ENCODE measurements around the gene CSF1. TPM values are rescaled to one million over a fixed set of nuclear protein-coding genes. Genes with fewer than 3 reads are reported as not detected.

CSF1 gene
- total and polyA plus RNA-seq, 2 of the 13 experiments (the other 11 are each of a cell fraction or from before 2014, with no cell fraction given) = 4.6 to 13.3 TPM

DNA sequence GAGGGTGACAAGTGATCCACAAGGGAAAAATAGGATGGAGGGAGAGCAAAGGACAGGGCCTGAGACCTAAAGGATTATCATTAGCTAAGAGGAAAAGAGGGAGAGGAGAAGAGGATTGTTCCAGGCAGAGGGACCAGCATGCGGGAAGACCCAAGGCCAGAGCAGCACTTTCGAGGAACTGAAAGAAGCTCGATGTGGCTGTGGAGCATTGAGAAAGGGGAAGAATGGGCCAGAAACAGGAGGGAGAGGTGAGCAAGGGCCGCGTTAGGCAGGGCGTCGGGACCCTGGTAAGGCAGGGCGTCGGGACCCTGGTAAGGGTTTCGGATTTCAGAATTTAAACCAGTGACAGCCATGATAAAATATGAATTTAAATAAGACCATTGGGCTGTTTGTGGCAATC lies 22.8 kb upstream of the CSF1 start:
- no peak for ATAC-seq
- ChIA-PET POLR2A (no interaction called here), CTCF (ENCODE audit: low intra/inter-chr PET ratio, low total read pairs) (no interaction called here)
- Histone ChIP-seq H4K20me1 (ENCODE audit: insufficient read depth, low read length) (no peaks in the 10 kb centered on the region), H2AFZ (ENCODE audit: low read length) (no peak overlapping the region), H3K79me2 (ENCODE audit: insufficient read depth, low read length) (no peaks in the 10 kb centered on the region), H3K36me3 (replicated peaks in 1 of 2; ENCODE audit: control insufficient read depth in 1 of 2, insufficient read depth in 2 of 2, low read length in 2 of 2) (no peaks in the 10 kb centered on the region), H3K9ac (ENCODE audit: insufficient read depth, low read depth, low read length) (no peak overlapping the region), H3K4me1 (ENCODE audit: insufficient read depth, low read length) (peaks cover 73% of the 10 kb centered on the region), H3K4me2 (ENCODE audit: low read depth, low read length) (no peak overlapping the region), H3K27me3 (ENCODE audit: control insufficient read depth in 1 of 2, insufficient read depth in 2 of 2, low read length in 2 of 2) (peaks cover 0 to 7% of the 10 kb centered on the region in 2 experiments; a peak in 1 of 5 replicates), H3K9me3 (ENCODE audit: low read length) (no peaks in the 10 kb centered on the region), H3K4me3 (replicated peaks in 1 of 3; ENCODE audit: insufficient read depth in 1 of 3, low read depth in 2 of 3, low read length in 3 of 3) (no peak overlapping the region), H3K27ac (ENCODE audit: extremely low read length, insufficient read depth, low read length) (no peak overlapping the region)
- DNase-seq (ENCODE audit: low spot score) = no peak
- WGBS (ENCODE audit: low lambda C conversion rate) = 74% methylated on average over 10 of the region's 10 CpGs
- TF ChIP-seq ZNF451 (CRISPR knock-in tag; IDR thresholded peaks at IDR 0.05) = no peak
- TF ChIP-seq, protein P1, sequence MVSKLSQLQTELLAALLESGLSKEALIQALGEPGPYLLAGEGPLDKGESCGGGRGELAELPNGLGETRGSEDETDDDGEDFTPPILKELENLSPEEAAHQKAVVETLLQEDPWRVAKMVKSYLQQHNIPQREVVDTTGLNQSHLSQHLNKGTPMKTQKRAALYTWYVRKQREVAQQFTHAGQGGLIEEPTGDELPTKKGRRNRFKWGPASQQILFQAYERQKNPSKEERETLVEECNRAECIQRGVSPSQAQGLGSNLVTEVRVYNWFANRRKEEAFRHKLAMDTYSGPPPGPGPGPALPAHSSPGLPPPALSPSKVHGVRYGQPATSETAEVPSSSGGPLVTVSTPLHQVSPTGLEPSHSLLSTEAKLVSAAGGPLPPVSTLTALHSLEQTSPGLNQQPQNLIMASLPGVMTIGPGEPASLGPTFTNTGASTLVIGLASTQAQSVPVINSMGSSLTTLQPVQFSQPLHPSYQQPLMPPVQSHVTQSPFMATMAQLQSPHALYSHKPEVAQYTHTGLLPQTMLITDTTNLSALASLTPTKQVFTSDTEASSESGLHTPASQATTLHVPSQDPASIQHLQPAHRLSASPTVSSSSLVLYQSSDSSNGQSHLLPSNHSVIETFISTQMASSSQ (IDR thresholded peaks at IDR 0.05; ENCODE audit: low read depth) = no peak
- TF ChIP-seq, protein P1 (CRISPR knock-in tag; IDR thresholded peaks at IDR 0.05; ENCODE audit: borderline replicate concordance) = no peak
- no peak for TF ChIP-seq HNRNPH1 (optimal IDR thresholded peaks at IDR 0.05; ENCODE audit: low read depth, low read length)
- TF ChIP-seq, protein P2, sequence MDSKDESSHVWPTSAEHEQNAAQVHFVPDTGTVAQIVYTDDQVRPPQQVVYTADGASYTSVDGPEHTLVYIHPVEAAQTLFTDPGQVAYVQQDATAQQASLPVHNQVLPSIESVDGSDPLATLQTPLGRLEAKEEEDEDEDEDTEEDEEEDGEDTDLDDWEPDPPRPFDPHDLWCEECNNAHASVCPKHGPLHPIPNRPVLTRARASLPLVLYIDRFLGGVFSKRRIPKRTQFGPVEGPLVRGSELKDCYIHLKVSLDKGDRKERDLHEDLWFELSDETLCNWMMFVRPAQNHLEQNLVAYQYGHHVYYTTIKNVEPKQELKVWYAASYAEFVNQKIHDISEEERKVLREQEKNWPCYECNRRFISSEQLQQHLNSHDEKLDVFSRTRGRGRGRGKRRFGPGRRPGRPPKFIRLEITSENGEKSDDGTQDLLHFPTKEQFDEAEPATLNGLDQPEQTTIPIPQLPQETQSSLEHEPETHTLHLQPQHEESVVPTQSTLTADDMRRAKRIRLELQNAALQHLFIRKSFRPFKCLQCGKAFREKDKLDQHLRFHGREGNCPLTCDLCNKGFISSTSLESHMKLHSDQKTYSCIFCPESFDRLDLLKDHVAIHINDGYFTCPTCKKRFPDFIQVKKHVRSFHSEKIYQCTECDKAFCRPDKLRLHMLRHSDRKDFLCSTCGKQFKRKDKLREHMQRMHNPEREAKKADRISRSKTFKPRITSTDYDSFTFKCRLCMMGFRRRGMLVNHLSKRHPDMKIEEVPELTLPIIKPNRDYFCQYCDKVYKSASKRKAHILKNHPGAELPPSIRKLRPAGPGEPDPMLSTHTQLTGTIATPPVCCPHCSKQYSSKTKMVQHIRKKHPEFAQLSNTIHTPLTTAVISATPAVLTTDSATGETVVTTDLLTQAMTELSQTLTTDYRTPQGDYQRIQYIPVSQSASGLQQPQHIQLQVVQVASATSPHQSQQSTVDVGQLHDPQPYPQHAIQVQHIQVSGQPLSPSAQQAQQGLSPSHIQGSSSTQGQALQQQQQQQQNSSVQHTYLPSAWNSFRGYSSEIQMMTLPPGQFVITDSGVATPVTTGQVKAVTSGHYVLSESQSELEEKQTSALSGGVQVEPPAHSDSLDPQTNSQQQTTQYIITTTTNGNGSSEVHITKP (CRISPR knock-in tag; IDR thresholded peaks at IDR 0.05; ENCODE audit: low read depth) = no peak
- TF ChIP-seq KLF13 (CRISPR knock-in tag; IDR thresholded peaks at IDR 0.05) = no peak
- TF ChIP-seq AHR (CRISPR knock-in tag; IDR thresholded peaks at IDR 0.05) = no peak
- TF ChIP-seq MEIS1 (CRISPR knock-in tag; IDR thresholded peaks at IDR 0.05; ENCODE audit: borderline replicate concordance) = no peak
- TF ChIP-seq ZNF563 (CRISPR knock-in tag; IDR thresholded peaks at IDR 0.05) = no peak
- TF ChIP-seq LCORL (IDR thresholded peaks at IDR 0.05) = no peak
- TF ChIP-seq LCORL (CRISPR knock-in tag; IDR thresholded peaks at IDR 0.05) = no peak
- TF ChIP-seq FOXM1 (CRISPR knock-in tag; IDR thresholded peaks at IDR 0.05) = no peak
- no peak for TF ChIP-seq ZNF615 (CRISPR knock-in tag; IDR thresholded peaks at IDR 0.05; ENCODE audit: borderline replicate concordance)
- TF ChIP-seq CAMTA2 (CRISPR knock-in tag; IDR thresholded peaks at IDR 0.05; ENCODE audit: borderline replicate concordance) = no peak
- no peak for TF ChIP-seq ZNF746 (CRISPR knock-in tag; IDR thresholded peaks at IDR 0.05)
- TF ChIP-seq PRPF4 (IDR thresholded peaks at IDR 0.05; ENCODE audit: low read depth, low read length, poor library complexity, severe bottlenecking) = no peak
- no peak for TF ChIP-seq KDM1A (CRISPR knock-in tag; IDR thresholded peaks at IDR 0.05)
- intact Hi-C loops (cut with micrococcal nuclease; ENCODE audit: unreplicated experiment) (no loop called here), in situ Hi-C loops (cut with HindIII; ENCODE audit: extremely low pct_ligation_motif_present, low pct_unique_long_range_greater_than_20kb) (no loop called here)
- no TSS peak for BruUV-seq (replicated peaks)
- FAIRE-seq = no peak

Data from HepG2 (cell line).